PC-3 (cell line): Measurements from ENCODE around the gene PKP1. TPM values are rescaled to one million over a fixed set of nuclear protein-coding genes. Genes with fewer than 3 reads are reported as not detected.
A peak's percentile ranks its signal among the peaks of the same experiment; 100 is the strongest.

Source experiments
- ATAC-seq: fragments of 200-7000 bp; cut with Tn5 transposase; 2 replicates; pipeline ENCODE4 v1.9.1; 2020; ENCODE audit warnings: mild to moderate bottlenecking, moderate library complexity
- BruUV-seq: library from RNA; stranded (reverse); fragments of 400-500 nt; replicated peaks from 2 replicates; lab custom pipeline; 2021; lab: Mats Ljungman, UMichigan
- CTCF ChIA-PET: fragments of 300-600 bp; sonication (Branson Sonifier 250); formaldehyde crosslinking; loops from one replicate; lab custom pipeline; 2022; ENCODE audit warnings: antibody characterized with exemption; lab: Charles Lee
- POLR2A ChIA-PET: fragments of 300-600 bp; sonication (Branson Sonifier 250); formaldehyde crosslinking; loops from one replicate; lab custom pipeline; 2022; ENCODE audit warnings: antibody characterized with exemption; ENCODE audit not compliant: unreplicated experiment; lab: Charles Lee
- DNase-seq: peaks from one replicate; pipeline ENCODE4 v3.0.0-alpha.2; 2015
- H2AFZ ChIP-seq: fragments of 300-600 bp; sonication (generic); 2 replicates; pipeline ENCODE4 v1.6.0; 2016; ENCODE audit warnings: antibody characterized with exemption, low read length
- H3F3A ChIP-seq: fragments of 300-600 bp; sonication (generic); one replicate; pipeline ENCODE4 v1.6.0; 2017; ENCODE audit warnings: antibody characterized with exemption, low read length, control low read depth, mild to moderate bottlenecking; ENCODE audit not compliant: unreplicated experiment
- H3K27ac ChIP-seq: fragments of 300-600 bp; sonication (generic); 2 replicates; pipeline ENCODE4 v1.5.1; 2016; ENCODE audit warnings: mild to moderate bottlenecking, low read length
- H3K27me3 ChIP-seq: fragments of 300-600 bp; sonication (generic); 2 replicates; pipeline ENCODE4 v1.6.1; 2016; ENCODE audit warnings: low read length, mixed read lengths
- H3K36me3 ChIP-seq: fragments of 300-600 bp; sonication (generic); 2 replicates; pipeline ENCODE4 v1.6.1; 2016; ENCODE audit warnings: low read depth, mixed run types, low read length, mixed read lengths
- H3K4me1 ChIP-seq: fragments of 300-600 bp; sonication (generic); 2 replicates; pipeline ENCODE4 v1.5.1; 2016; ENCODE audit warnings: low read length; ENCODE audit not compliant: insufficient read depth
- H3K4me2 ChIP-seq: fragments of 300-600 bp; sonication (generic); 2 replicates; pipeline ENCODE4 v1.6.0; 2016; ENCODE audit warnings: low read length
- H3K4me3 ChIP-seq: fragments of 300-600 bp; sonication (generic); 2 replicates; pipeline ENCODE4 v1.5.1; 2016; ENCODE audit warnings: mild to moderate bottlenecking, low read length, mixed read lengths
- H3K79me2 ChIP-seq: fragments of 300-600 bp; sonication (generic); 2 replicates; pipeline ENCODE4 v1.6.1; 2017; ENCODE audit warnings: low read length, mixed read lengths
- H3K9ac ChIP-seq: fragments of 300-600 bp; sonication (generic); 2 replicates; pipeline ENCODE4 v1.6.0; 2016; ENCODE audit warnings: mild to moderate bottlenecking, low read length
- H3K9me2 ChIP-seq: fragments of 300-600 bp; sonication (generic); replicated peaks from 2 replicates; pipeline ENCODE4 v1.6.1; 2016; ENCODE audit warnings: mixed run types, low read length, mixed read lengths
- H3K9me3 ChIP-seq: fragments of 300-600 bp; sonication (generic); 2 replicates; pipeline ENCODE4 v1.6.1; 2016; ENCODE audit warnings: low read length, mixed read lengths
- H4K20me1 ChIP-seq: fragments of 300-600 bp; sonication (generic); 2 replicates; pipeline ENCODE4 v1.6.1; 2016; ENCODE audit warnings: low read length, mixed read lengths
- CTCF ChIP-seq: fragments of 300-600 bp; sonication (generic); conservative IDR thresholded peaks from 2 replicates; pipeline ENCODE4 v1.5.1; 2017; ENCODE audit warnings: antibody characterized with exemption, low read depth, mild to moderate bottlenecking, low read length
- EZH2 ChIP-seq: fragments of 300-600 bp; sonication (generic); IDR thresholded peaks from one replicate; pipeline ENCODE4 v1.6.1; 2017; ENCODE audit warnings: antibody characterized with exemption, mild to moderate bottlenecking, low read length; ENCODE audit not compliant: unreplicated experiment
- EZH2phosphoT487 ChIP-seq: fragments of 300-600 bp; sonication (generic); IDR thresholded peaks from 2 replicates; pipeline ENCODE4 v1.6.1; 2018; ENCODE audit warnings: mild to moderate bottlenecking, antibody characterized with exemption, low read length, borderline replicate concordance
- intact Hi-C: fragments of 100-400 bp; cut with micrococcal nuclease; formaldehyde crosslinking; loops from 2 replicates; pipeline ENCODE4 v1.9.0; 2023
- total RNA-seq: library from RNA; depleted of rRNA; stranded (reverse); fragments of >200 nt; gene quantifications from 2 replicates; pipeline ENCODE4 v1.2.3, GENCODE V29; 2014

PKP1 gene
- total RNA-seq, 1 experiment from 2014 or later, result 211 TPM

GRCh38 chr1:201357211-201357610 is 73.9 kb downstream of the PKP1 start:
- no peaks in the 10 kb centered on the region for H3K79me2 ChIP-seq
- peaks cover 7% of the 10 kb centered on the region; the same call in 1 of the 2 replicates for H3K4me1 ChIP-seq
- DNase-seq (no peak), ATAC-seq (no peak)
- no peaks in the 10 kb centered on the region for H3K9me2 ChIP-seq
- TF ChIP-seq EZH2phosphoT487 (no peak), EZH2 (no peak), CTCF (no peak)
- H4K20me1 ChIP-seq, result no peaks in the 10 kb centered on the region
- no TSS peak for BruUV-seq
- no peak overlapping the region for H3K4me3 ChIP-seq
- H3K27ac ChIP-seq, result no peak overlapping the region
- H3F3A ChIP-seq, result no peaks in the 10 kb centered on the region
- H3K36me3 ChIP-seq, result no peaks in the 10 kb centered on the region
- no peaks in the 10 kb centered on the region for H3K27me3 ChIP-seq
- no peak overlapping the region for H3K9ac ChIP-seq
- CTCF ChIA-PET, result interaction anchor here (2.2 kb wide), 1 partner anchor 10 kb away, joined by 5 read pairs; no protein-coding TSS in a partner anchor
- intact Hi-C loops, result no loop called here
- no peaks in the 10 kb centered on the region for H3K9me3 ChIP-seq
- H2AFZ ChIP-seq, result no peak overlapping the region
- no peak overlapping the region for H3K4me2 ChIP-seq
- POLR2A ChIA-PET, result no interaction called here

GRCh38 chr1:201357636-201358348 is 74.5 kb downstream of the PKP1 start:
- TF ChIP-seq EZH2, result no peak
- no peak for TF ChIP-seq CTCF
- no peak for TF ChIP-seq EZH2phosphoT487
- Histone ChIP-seq H3K4me1 (peaks cover 7% of the 10 kb centered on the region; the same call in 1 of the 2 replicates), H3K9me2 (no peaks in the 10 kb centered on the region), H4K20me1 (no peaks in the 10 kb centered on the region), H3K9me3 (no peaks in the 10 kb centered on the region), H2AFZ (no peak overlapping the region), H3K79me2 (no peaks in the 10 kb centered on the region), H3K36me3 (no peaks in the 10 kb centered on the region), H3K4me3 (no peak overlapping the region), H3K27me3 (no peaks in the 10 kb centered on the region), H3K9ac (no peak overlapping the region), H3F3A (no peaks in the 10 kb centered on the region), H3K27ac (no peak overlapping the region), H3K4me2 (no peak overlapping the region)
- CTCF ChIA-PET, result interaction anchor here (2.2 kb wide), 1 partner anchor 11 kb away, joined by 5 read pairs; no protein-coding TSS in a partner anchor
- intact Hi-C loops, result no loop called here
- DNase-seq (no peak), ATAC-seq (no peak)
- BruUV-seq, result no TSS peak
- POLR2A ChIA-PET, result no interaction called here

GRCh38 chr1:201358596-201358995 is 75.3 kb downstream of the PKP1 start:
- Histone ChIP-seq H3F3A (no peaks in the 10 kb centered on the region), H2AFZ (no peak overlapping the region), H3K27me3 (no peaks in the 10 kb centered on the region), H3K9me2 (no peaks in the 10 kb centered on the region), H3K9ac (no peak overlapping the region), H3K9me3 (no peaks in the 10 kb centered on the region), H4K20me1 (no peaks in the 10 kb centered on the region), H3K4me2 (no peak overlapping the region), H3K79me2 (no peaks in the 10 kb centered on the region), H3K4me1 (no peaks in the 10 kb centered on the region; the same call in 1 of the 2 replicates), H3K36me3 (no peaks in the 10 kb centered on the region), H3K27ac (no peak overlapping the region), H3K4me3 (no peak overlapping the region)
- POLR2A ChIA-PET, result interaction anchor here (0.5 kb wide), 1 partner anchor 944 kb away, joined by 6 read pairs; no protein-coding TSS in a partner anchor
- DNase-seq (peak; percentile 58), ATAC-seq (peak; percentile 9; the same call in 1 of the 2 replicates)
- no TSS peak for BruUV-seq
- CTCF ChIA-PET, result interaction anchor here (0.6 to 2.2 kb wide), 2 partner anchors 12 to 107 kb away, joined by 3 to 5 read pairs; no protein-coding TSS in a partner anchor
- intact Hi-C loops, result no loop called here
- TF ChIP-seq EZH2phosphoT487, result no peak
- no peak for TF ChIP-seq CTCF
- TF ChIP-seq EZH2, result no peak
